ENCODE data around the gene NFIB. TPM values are rescaled to one million over a fixed set of nuclear protein-coding genes. Genes with fewer than 3 reads are reported as not detected.

Gene NFIB
- total and polyA plus RNA-seq, 2 of the 8 experiments (the other 6 are each of a cell fraction or from before 2014, with no cell fraction given): 2.6 to 13.1 TPM

- DNase-seq (ENCODE audit: low read depth in 1 of 2, low spot score in 2 of 2): no peak
- no peak overlapping the region for H3K14ac ChIP-seq (ENCODE audit: insufficient read length)
- H3K4me1 ChIP-seq (replicated peaks in 1 of 4; ENCODE audit: control insufficient read depth in 3 of 4, insufficient read depth in 4 of 4, low read length in 3 of 4): peaks cover 11 to 25% (median 18%) of the 10 kb centered on the region in 4 experiments; a peak in 6 of 7 replicates
- no peaks in the 10 kb centered on the region for H3K36me3 ChIP-seq (ENCODE audit: control insufficient read depth in 2 of 4, insufficient read depth in 4 of 4, low read length in 3 of 4)
- H3K4ac ChIP-seq (replicated peaks; ENCODE audit: insufficient read length, low read depth, low read length): no peak overlapping the region
- H2BK12ac ChIP-seq (ENCODE audit: low read depth, low read length): peak overlapping the region; percentile 35; the same call in 1 of the 2 replicates
- H4K20me1 ChIP-seq (replicated peaks in 1 of 2; ENCODE audit: control insufficient read depth in 1 of 2, insufficient read depth in 2 of 2, low read length in 2 of 2): no peaks in the 10 kb centered on the region
- no peaks in the 10 kb centered on the region for H3K79me1 ChIP-seq (ENCODE audit: low read depth, low read length)
- H2AK5ac ChIP-seq (ENCODE audit: low read depth, low read length): no peak overlapping the region
- ChIA-PET CTCF (ENCODE audit: partially characterized antibody) (interaction anchor here (2.0 kb wide), 1 partner anchor 12 kb away, joined by 9 read pairs; no protein-coding TSS in a partner anchor), POLR2A (ENCODE audit: partially characterized antibody) (interaction anchor here (1.2 kb wide), 1 partner anchor 24 kb away, joined by 4 read pairs; no protein-coding TSS in a partner anchor)
- no peak overlapping the region for H4K8ac ChIP-seq (ENCODE audit: extremely low read depth, insufficient read depth, low read length)
- H2BK15ac ChIP-seq (ENCODE audit: low read length): no peak overlapping the region
- no peaks in the 10 kb centered on the region for H3K79me2 ChIP-seq (ENCODE audit: control insufficient read depth in 1 of 2, insufficient read depth in 2 of 2, low read length in 2 of 2)
- no peak overlapping the region for H3K9ac ChIP-seq (replicated peaks in 1 of 4; ENCODE audit: extremely low read depth in 1 of 4, low read depth in 3 of 4, low read length in 3 of 4)
- no peak overlapping the region for H2BK20ac ChIP-seq (ENCODE audit: low read length)
- H2AFZ ChIP-seq (ENCODE audit: low read length): no peak overlapping the region
- H2BK5ac ChIP-seq (ENCODE audit: low read depth, low read length): no peak overlapping the region
- peak overlapping the region in 1 of 2 experiments; percentile 35; a peak in 1 of 4 replicates for H3K4me2 ChIP-seq (ENCODE audit: insufficient read depth in 1 of 2, low read depth in 2 of 2, low read length in 2 of 2)
- H3K18ac ChIP-seq (ENCODE audit: extremely low read depth, low read length): peak overlapping the region; percentile 21; the same call in 1 of the 2 replicates
- 71% methylated on average over 5 of the region's 6 CpGs; no CpG with 5 or more reads in 1 of the 2 experiments for WGBS, 2 experiments (ENCODE audit: extremely low coverage in 1 of 2, insufficient coverage in 1 of 2, insufficient read length in 1 of 2, insufficient replicate concordance in 2 of 2, low coverage in 1 of 2, low lambda C conversion rate in 2 of 2, missing lambda C conversion rate in 1 of 2)
- H4K5ac ChIP-seq (ENCODE audit: insufficient read length, low read depth, low read length): no peak overlapping the region
- H3K4me3 ChIP-seq (ENCODE audit: extremely low read depth in 1 of 4, insufficient read depth in 2 of 4, low read depth in 3 of 4, low read length in 4 of 4): no peak overlapping the region
- no peak overlapping the region for H3K27ac ChIP-seq (ENCODE audit: low read depth, low read length)
- H3K9me3 ChIP-seq (ENCODE audit: insufficient read depth in 2 of 2, low read depth in 1 of 2, low read length in 1 of 2): no peaks in the 10 kb centered on the region; a peak in 1 of 4 replicates
- H4K91ac ChIP-seq (replicated peaks; ENCODE audit: insufficient read length, low read length): no peak overlapping the region
- peaks cover 1 to 23% (median 15%) of the 10 kb centered on the region in 4 experiments for H3K27me3 ChIP-seq (replicated peaks in 1 of 4; ENCODE audit: control insufficient read depth in 3 of 4, extremely low read depth in 1 of 4, insufficient read depth in 3 of 4, low read length in 3 of 4)
- H3K23me2 ChIP-seq (ENCODE audit: low read depth, low read length): peaks cover 13% of the 10 kb centered on the region; the same call in 1 of the 2 replicates
- H3K56ac ChIP-seq (replicated peaks; ENCODE audit: insufficient read length, low read depth, low read length): no peak overlapping the region
- H3K23ac ChIP-seq (ENCODE audit: insufficient read length): no peak overlapping the region
- no peak overlapping the region for H2BK120ac ChIP-seq (replicated peaks; ENCODE audit: low read depth, low read length)
- no peak for FAIRE-seq
- TF ChIP-seq SRF (IDR thresholded peaks at IDR 0.05; ENCODE audit: low read depth, low read length) (no peak), YY1 (IDR thresholded peaks at IDR 0.05; ENCODE audit: low read depth, low read length) (no peak), HDAC2 (IDR thresholded peaks at IDR 0.05; ENCODE audit: borderline replicate concordance in 1 of 2, low read depth in 2 of 2, low read length in 2 of 2) (no peak), TCF12 (IDR thresholded peaks at IDR 0.05; ENCODE audit: low read depth, low read length) (no peak), RNF2 (IDR thresholded peaks at IDR 0.05; ENCODE audit: borderline replicate concordance, low read depth, low read length, missing control alignments, poor library complexity, severe bottlenecking) (no peak), JUND (IDR thresholded peaks at IDR 0.05; ENCODE audit: low read length) (no peak), SP1 (IDR thresholded peaks at IDR 0.05; ENCODE audit: low read depth, low read length) (no peak), GTF2F1 (IDR thresholded peaks at IDR 0.05; ENCODE audit: borderline replicate concordance, low read depth, low read length) (no peak), JUN (IDR thresholded peaks at IDR 0.05; ENCODE audit: low read depth, low read length) (no peak), TAF1 (IDR thresholded peaks at IDR 0.05; ENCODE audit: low read depth, low read length) (no peak), KDM4A (IDR thresholded peaks at IDR 0.05; ENCODE audit: low read depth, low read length, severe bottlenecking) (no peak)
- TF ChIP-seq, protein P1, sequence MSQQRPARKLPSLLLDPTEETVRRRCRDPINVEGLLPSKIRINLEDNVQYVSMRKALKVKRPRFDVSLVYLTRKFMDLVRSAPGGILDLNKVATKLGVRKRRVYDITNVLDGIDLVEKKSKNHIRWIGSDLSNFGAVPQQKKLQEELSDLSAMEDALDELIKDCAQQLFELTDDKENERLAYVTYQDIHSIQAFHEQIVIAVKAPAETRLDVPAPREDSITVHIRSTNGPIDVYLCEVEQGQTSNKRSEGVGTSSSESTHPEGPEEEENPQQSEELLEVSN (IDR thresholded peaks at IDR 0.05): no peak
Measured at GRCh38 chr9:14341437-14342122, 27.6 kb upstream of the NFIB start.
